NCI-H146 (cell line): ENCODE data around the gene NXT1.

Experiments used
- DNase-seq: peaks from one replicate; lab custom pipeline; 2025; lab: John Stamatoyannopoulos, UW

NXT1 gene

GRCh38 chr20:23361119-23361475, 10.5 kb downstream of the NXT1 start:
- peak; percentile 57 for DNase-seq

- DNase-seq, result peak; percentile 99
These were observed 11.1 kb downstream of the NXT1 start, which contains the start of gene GZF1 for GRCh38 chr20:23361476-23362391. GZF1 (plus strand) TSS chr20:23362182; CDS start chr20:23364384, 2,202 bp downstream.

- peak; percentile 62 for DNase-seq
These were observed 12.0 kb downstream of the NXT1 start for GRCh38 chr20:23362392-23363256.

GRCh38 chr20:23363257-23363649, 12.7 kb downstream of the NXT1 start:
- no peak for DNase-seq

- DNase-seq, result no peak
These were observed 15.0 kb downstream of the NXT1 start for GRCh38 chr20:23365390-23366165.

GRCh38 chr20:23366384-23366783, 15.8 kb downstream of the NXT1 start:
- no peak for DNase-seq

- DNase-seq, result no peak
These were observed 17.2 kb downstream of the NXT1 start for GRCh38 chr20:23367770-23368169.

- DNase-seq, result no peak
These were observed 17.9 kb downstream of the NXT1 start for GRCh38 chr20:23368316-23369071.

GRCh38 chr20:23369072-23369823, 18.7 kb downstream of the NXT1 start:
- no peak for DNase-seq

- DNase-seq, result no peak
These were observed 19.7 kb downstream of the NXT1 start for GRCh38 chr20:23370274-23370673.

GRCh38 chr20:23370873-23371272, 20.3 kb downstream of the NXT1 start:
- DNase-seq, result no peak

GRCh38 chr20:23371496-23371895, 20.9 kb downstream of the NXT1 start:
- no peak for DNase-seq

- DNase-seq, result no peak
These were observed 23.9 kb downstream of the NXT1 start for GRCh38 chr20:23374441-23374840.

- DNase-seq, result no peak
These were observed 25.2 kb downstream of the NXT1 start for GRCh38 chr20:23375827-23376226.

GRCh38 chr20:23379772-23380171, 29.2 kb downstream of the NXT1 start:
- no peak for DNase-seq

- DNase-seq, result no peak
These were observed 31.3 kb downstream of the NXT1 start for GRCh38 chr20:23381876-23382275.

- DNase-seq, result no peak
These were observed 35.9 kb downstream of the NXT1 start for GRCh38 chr20:23386304-23387117.

- no peak for DNase-seq
These were observed 36.5 kb downstream of the NXT1 start for GRCh38 chr20:23387118-23387443.

- DNase-seq, result no peak
These were observed 39.6 kb downstream of the NXT1 start for GRCh38 chr20:23390091-23390774.
